GM21381 (cell line): ENCODE results near the gene ZCCHC24.

Experiments used
- ATAC-seq: cut with Tn5 transposase; IDR thresholded peaks from one replicate; pipeline ENCODE4 v1.9.1; 2021; ENCODE audit warnings: mild to moderate bottlenecking, moderate library complexity; ENCODE audit not compliant: unreplicated experiment

ZCCHC24 gene

DNA sequence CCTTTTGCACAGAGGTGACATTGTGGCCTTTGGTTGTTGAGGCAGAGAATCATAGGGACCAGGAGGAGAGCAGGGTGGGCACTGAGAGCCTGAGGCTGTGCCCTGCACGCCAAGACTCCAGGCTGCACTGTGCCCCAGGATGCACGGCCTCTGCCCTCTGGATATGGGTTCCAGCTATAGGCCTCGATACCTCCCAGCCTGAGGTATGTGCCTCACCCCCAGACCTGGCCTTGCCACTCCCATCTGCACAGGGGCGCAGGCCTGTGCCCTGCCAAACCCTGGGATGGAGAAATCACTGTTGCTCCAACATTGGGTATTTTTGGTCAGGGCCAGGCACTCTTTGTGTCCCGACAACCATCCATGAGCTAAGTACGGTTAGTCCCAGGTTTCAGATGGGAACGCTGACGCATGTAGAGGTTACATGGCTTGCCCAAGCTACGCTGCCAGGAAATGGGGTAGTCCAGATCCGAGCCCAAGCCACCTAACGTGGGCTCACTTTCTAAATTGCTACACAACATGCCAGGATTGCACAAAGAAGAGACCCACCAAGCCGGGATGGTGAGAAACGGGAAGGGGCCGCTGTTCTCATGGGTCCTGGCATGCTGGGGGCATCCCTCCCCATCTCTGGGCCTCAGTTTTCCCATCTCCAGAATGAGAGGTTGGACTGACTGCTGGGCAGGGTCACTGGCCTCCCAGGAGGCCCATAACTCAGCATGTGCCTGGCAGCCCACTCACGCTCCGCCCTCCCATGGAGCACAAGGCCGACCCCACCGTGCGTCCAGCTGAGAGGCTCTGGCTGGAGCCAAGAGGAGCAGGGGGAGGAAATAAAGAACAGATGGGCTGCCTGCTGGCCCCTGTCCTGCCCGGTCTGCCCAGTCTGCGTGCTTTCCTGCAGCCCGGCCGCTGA, 44.2 kb downstream of the ZCCHC24 start:
- ATAC-seq: no peak

DNA sequence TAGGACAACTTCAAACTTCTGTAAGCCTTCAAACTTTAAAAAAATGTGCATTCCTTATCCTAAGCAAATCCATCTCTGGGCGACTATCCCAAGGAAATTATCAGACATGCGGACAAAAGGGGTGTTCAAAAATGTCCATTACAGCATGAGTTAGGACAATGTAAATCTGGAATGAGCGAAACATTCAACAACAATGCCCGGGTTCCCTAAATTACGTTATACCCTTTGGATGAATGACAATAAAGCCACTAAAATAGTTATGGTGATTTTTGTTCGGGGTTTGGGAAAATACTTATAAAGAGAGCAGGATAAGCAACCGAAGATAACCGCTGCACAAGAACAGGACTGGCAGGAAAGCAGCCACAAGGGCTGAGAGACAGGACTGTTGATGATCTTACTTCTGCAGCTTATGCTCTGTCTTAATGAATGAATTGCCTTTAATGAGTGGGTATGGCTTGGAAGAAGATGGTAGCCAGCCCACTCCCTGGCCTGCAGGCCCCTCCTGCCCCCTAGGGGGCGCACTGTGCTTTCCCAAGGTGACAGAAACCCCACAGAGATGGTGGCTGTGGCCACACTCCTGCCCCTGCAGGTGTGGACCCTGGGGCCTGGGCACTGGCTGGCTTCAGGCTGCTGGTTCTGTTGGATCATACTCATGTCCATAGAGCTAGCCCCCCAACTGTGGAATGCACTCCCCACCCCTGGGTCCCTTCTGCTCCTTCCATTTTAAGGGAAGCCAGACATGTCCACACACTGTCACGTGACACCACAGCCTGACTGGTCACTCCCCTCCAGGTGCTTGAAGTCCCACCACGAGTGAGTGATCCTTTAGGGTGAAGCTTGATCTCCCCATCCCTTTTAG, 45.0 kb downstream of the ZCCHC24 start:
- no peak for ATAC-seq

- ATAC-seq: no peak
These were observed 46.1 kb downstream of the ZCCHC24 start for GRCh38 chr10:79399223-79399831.

GRCh38 chr10:79398642-79399041, 46.8 kb downstream of the ZCCHC24 start:
- ATAC-seq: no peak

- ATAC-seq: no peak
These were observed 47.7 kb downstream of the ZCCHC24 start for GRCh38 chr10:79397575-79398303.

- ATAC-seq: no peak
These were observed 48.4 kb downstream of the ZCCHC24 start for GRCh38 chr10:79397051-79397450.

GRCh38 chr10:79396520-79396919, 48.9 kb downstream of the ZCCHC24 start:
- no peak for ATAC-seq

GRCh38 chr10:79394664-79395063, 50.8 kb downstream of the ZCCHC24 start:
- no peak for ATAC-seq

DNA sequence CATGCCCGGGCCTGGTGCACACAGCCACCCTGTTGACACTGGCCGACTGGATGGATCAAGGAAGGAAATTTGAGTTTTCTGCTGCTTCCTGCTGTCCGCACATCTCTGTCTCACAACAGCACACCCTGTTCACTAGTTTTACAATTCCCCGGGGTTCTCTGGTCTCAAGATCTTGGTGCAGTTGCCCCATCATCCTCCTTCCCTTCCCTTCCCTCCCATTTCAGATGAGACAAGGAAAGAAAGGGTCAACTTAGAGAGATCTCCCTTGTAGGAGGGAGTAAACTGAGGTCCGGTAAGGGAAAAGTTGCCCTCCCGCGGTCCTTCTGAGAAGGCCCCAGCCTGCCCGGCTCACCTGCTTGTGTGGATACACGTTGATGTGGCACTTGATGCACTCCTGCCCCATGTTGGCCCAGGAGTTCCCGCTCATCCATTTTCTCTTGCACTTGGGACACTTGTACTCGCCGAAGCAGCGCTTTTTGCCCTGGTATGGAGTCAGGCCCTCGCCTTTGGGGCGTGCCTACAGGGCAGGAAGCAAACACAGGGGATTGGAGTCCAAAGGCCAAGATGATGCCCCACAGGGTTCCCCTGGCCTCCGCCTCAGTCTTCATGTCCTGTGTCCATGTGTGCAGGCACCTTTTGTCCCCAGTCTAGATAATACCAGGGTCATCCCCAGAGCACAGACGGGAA, 51.4 kb downstream of the ZCCHC24 start:
- ATAC-seq: no peak

DNA sequence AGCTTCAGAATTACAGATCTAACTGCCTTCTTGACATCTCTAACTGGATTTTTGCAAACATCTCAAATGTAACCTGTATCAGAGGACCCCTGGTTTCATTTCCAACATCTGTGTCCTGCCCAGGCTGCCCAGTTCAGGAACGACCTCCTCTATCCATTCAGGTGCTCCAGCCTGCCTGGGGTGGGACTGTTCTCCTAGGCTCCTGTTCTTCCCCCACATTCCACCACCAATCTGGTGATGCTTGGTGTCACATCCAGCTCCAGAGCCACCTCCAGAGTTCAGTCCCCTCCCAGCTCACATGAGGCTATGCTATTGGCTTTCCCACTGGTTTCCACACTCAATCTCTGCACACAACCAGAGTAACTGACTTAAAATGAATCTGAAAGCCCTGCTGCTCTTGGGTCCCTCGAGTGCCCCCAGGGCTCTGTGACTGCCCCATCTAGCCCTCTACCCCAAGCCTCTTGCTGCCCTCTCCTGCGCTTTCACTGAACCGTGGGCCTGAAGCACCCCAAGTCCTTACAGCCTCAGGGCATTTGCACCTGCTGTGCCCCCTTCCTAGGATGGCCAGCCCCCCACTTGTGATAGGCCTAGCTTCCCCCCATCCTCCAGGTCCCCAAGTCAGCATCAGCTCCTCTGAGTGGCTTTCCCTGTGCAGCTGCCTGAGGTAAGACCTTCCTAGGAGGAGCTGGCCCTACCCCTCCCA, 52.1 kb downstream of the ZCCHC24 start:
- no peak for ATAC-seq

GRCh38 chr10:79392506-79393176, 52.8 kb downstream of the ZCCHC24 start:
- no peak for ATAC-seq

- no peak for ATAC-seq
These were observed 53.4 kb downstream of the ZCCHC24 start for GRCh38 chr10:79392020-79392398.

DNA sequence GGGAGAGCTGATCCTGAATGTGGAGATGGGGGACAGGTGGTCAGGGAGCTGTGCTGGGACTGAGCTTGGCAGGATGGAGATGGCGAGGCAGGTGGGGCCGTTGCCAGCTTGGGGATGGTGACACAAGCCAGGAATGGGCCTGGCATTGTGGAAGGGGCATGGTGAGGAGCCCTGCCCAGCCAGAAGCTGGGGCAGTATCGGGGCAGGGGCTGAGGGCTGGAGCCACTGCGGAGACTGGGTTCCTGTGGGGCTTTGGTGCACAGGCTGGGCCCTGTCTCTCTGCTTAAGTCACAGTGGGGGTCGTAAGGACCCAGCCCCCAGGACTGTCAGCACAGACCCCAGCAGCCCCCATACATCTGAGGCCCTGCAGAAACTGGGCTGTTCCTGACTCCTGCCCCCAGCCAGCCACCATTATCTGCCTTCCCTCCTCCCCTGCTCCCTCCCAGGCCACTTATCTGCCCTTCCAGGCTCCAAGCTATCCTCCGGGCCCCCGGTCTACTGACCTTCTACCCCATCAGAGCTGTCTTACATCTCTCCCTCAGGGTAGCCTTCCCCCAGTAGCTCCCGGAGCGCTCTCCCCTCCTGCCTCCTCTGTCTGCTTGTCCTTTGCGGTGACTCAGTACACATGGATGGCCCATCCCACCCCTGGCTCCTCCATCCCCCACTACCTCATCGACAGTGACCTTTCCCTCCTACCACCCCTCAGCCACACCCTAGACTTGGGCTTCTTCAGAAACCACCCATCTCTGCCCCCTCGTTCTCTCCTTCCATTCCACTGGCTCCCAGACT, 54.0 kb downstream of the ZCCHC24 start:
- ATAC-seq: no peak

DNA sequence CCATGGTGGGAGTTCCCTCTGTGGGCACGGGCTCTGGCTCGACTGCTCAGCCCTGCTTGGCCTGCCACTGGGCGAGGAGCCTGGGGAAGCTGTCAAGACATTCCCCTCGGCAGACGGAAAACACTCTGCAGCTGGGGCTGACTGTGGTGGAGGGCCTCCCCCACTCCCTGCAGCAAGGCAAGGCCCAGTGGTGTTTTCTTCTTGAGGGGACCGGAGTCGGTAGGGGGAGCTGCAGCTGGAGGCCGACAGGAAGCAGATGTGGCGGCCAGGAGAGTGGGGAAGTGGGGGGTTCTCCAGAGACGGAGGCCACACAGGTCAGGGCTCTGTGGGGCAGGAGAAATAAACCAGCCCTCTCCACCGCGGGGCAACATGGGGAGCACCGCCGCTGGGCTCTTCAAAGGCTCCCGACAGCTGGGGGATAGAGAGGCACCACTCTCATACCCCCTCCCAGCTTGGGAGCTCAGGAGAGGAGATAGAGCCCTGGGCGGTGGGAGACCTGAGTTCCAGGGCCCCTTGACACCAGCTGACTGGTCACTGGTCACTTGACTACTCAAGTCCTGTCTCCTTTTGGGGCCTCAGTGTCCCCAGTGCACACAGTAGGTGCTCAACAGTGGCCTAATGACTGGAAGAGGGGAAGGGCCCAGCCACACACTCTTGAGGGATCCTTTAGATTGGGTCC, 54.7 kb downstream of the ZCCHC24 start:
- ATAC-seq: no peak

DNA sequence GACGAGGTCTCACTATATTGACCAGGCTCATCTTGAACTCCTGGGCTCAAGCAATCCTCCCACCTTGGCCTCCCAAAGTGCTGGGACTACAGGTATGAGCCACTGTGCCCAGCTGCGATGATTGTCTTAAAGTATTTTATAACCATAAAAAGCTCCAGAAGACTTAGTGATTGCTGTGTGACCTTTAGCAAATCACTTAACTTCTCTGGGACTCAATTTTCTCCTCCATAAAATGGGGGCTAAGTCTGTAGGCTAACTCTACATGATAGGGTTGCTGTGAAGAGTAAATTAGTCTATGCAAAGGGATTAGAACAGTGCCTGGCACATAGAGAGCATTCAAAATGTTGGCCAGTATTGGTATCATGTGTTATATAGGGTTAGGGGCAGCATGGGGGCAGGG, 55.4 kb downstream of the ZCCHC24 start:
- no peak for ATAC-seq

- ATAC-seq: no peak
These were observed 57.2 kb downstream of the ZCCHC24 start for GRCh38 chr10:79387974-79388850.

DNA sequence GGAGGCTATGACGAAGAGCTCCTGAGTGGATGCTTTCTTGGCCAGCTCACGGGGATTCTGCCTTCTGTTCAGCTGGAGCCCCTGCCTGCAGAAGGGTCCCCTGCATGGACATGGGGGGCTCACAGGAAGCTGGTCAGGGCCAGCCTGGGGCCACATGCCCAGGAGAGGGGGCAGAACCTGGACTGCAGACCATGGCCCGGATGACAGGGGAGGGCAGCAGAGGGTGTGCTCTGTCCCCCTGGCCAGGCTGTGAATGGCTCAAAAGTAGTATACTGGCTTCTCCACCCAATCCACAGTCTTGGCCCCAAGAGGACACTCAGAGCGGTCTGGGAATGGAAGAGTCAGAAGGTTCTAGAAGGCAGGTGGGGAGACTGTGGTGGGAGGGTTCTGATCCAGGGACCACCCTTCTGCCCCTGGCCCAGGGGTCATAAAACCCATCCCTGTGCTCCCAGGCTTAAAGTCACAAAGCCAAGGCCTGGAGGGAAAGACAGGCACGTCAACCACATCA, 57.9 kb downstream of the ZCCHC24 start:
- no peak for ATAC-seq
